HepG2 (cell line): ENCODE measurements around the gene ISLR2. TPM values are rescaled to one million over a fixed set of nuclear protein-coding genes. Genes with fewer than 3 reads are reported as not detected.

Experiments
- ATAC-seq: fragments of 200-7000 bp; cut with Tn5 transposase; 3 replicates; pipeline ENCODE4 v1.9.1; 2020; ENCODE audit warnings: mild to moderate bottlenecking, moderate library complexity
- BruUV-seq: library from RNA; stranded (reverse); fragments of 400-500 nt; replicated peaks from 2 replicates; lab custom pipeline; 2021; lab: Mats Ljungman, UMichigan
- CTCF ChIA-PET: fragments of 300-600 bp; formaldehyde crosslinking; extraction: SDS; loops from one replicate; lab custom pipeline; 2021; ENCODE audit warnings: low total read pairs, inconsistent platforms, low intra/inter-chr PET ratio; lab: Yijun Ruan, JAX
- POLR2A ChIA-PET: fragments of 350-600 bp; sonication (Branson Sonifier 250); formaldehyde crosslinking; loops from one replicate; lab custom pipeline; 2020; ENCODE audit warnings: antibody characterized with exemption, inconsistent platforms; lab: Yijun Ruan, JAX
- DNase-seq: peaks from one replicate; pipeline ENCODE4 v3.0.0-alpha.2; 2015; ENCODE audit warnings: low spot score
- FAIRE-seq: peaks from 3 replicates; lab custom pipeline; 2011; peaks lifted over from hg19 to GRCh38; lab: Jason Lieb, UNC
- H2AFZ ChIP-seq: one replicate; pipeline ENCODE4 v1.6.1; 2011; ENCODE audit warnings: low read length, inconsistent platforms
- H3K27ac ChIP-seq: fragments of 300-600 bp; 3 replicates; pipeline ENCODE4 v1.8.0; 2011; ENCODE audit warnings: mixed run types, mild to moderate bottlenecking, mixed read lengths, low read length, inconsistent platforms; ENCODE audit not compliant: insufficient read depth; ENCODE audit errors: extremely low read length
- H3K27me3 ChIP-seq, 2 experiments: fragments of 200-600 bp in 1 of 2; 2 replicates in 1 of 2; 3 replicates in 1 of 2; pipeline versions ENCODE4 v1.6.0 to v1.8.0; 2011; ENCODE audit warnings: low read length in 2 of 2, mild to moderate bottlenecking in 2 of 2, moderate library complexity in 2 of 2, inconsistent platforms in 1 of 2; ENCODE audit not compliant: insufficient read depth in 2 of 2, control insufficient read depth in 1 of 2
- H3K36me3 ChIP-seq, 2 experiments: fragments of 200-600 bp in 1 of 2; replicated peaks in 1 of 2; 2 replicates in 1 of 2; 3 replicates in 1 of 2; pipeline versions ENCODE4 v1.5.1 to v1.8.0; 2011; ENCODE audit warnings: low read length in 2 of 2, inconsistent platforms in 1 of 2; ENCODE audit not compliant: insufficient read depth in 2 of 2, control insufficient read depth in 1 of 2
- H3K4me1 ChIP-seq: 2 replicates; pipeline ENCODE4 v1.5.1; 2012; ENCODE audit warnings: low read length, inconsistent platforms; ENCODE audit not compliant: insufficient read depth
- H3K4me2 ChIP-seq: 2 replicates; pipeline ENCODE4 v1.6.0; 2011; ENCODE audit warnings: low read depth, low read length, inconsistent platforms
- H3K4me3 ChIP-seq, 3 experiments: fragments of 200-600 bp in 1 of 3; sonication (generic), shearing (Covaris generic) in 1 of 3; replicated peaks in 1 of 3; 2 replicates each; pipeline ENCODE4 v1.5.1; 2011 to 2016; ENCODE audit warnings: low read length in 3 of 3, inconsistent platforms in 2 of 3, low read depth in 2 of 3, mild to moderate bottlenecking in 2 of 3, control low read depth in 1 of 3, mixed read lengths in 1 of 3; ENCODE audit not compliant: insufficient read depth in 1 of 3
- H3K79me2 ChIP-seq: one replicate; pipeline ENCODE4 v1.6.1; 2011; ENCODE audit warnings: low read length, inconsistent platforms; ENCODE audit not compliant: insufficient read depth
- H3K9ac ChIP-seq: 2 replicates; pipeline ENCODE4 v1.6.0; 2011; ENCODE audit warnings: mild to moderate bottlenecking, low read depth, low read length, inconsistent platforms; ENCODE audit not compliant: insufficient read depth
- H3K9me3 ChIP-seq: 2 replicates; pipeline ENCODE4 v1.5.1; 2012; ENCODE audit warnings: mild to moderate bottlenecking, low read length
- H4K20me1 ChIP-seq: 2 replicates; pipeline ENCODE4 v1.6.0; 2011; ENCODE audit warnings: inconsistent platforms, mild to moderate bottlenecking, low read length, moderate library complexity; ENCODE audit not compliant: insufficient read depth
- NAIF1 ChIP-seq: sonication (generic); formaldehyde crosslinking; IDR thresholded peaks from 2 replicates; pipeline ENCODE4 v1.5.0; 2020; ENCODE audit warnings: mild to moderate bottlenecking, missing genetic modification reagents, borderline replicate concordance
- SALL1 ChIP-seq: sonication (generic); formaldehyde crosslinking; IDR thresholded peaks from 2 replicates; pipeline ENCODE4 v1.8.0; 2022; ENCODE audit warnings: mild to moderate bottlenecking, missing genetic modification reagents
- SATB2 ChIP-seq: sonication (generic); formaldehyde crosslinking; IDR thresholded peaks from 2 replicates; pipeline ENCODE4 v1.5.0; 2020; ENCODE audit warnings: missing genetic modification reagents
- SIX4 ChIP-seq: sonication (generic); formaldehyde crosslinking; IDR thresholded peaks from 2 replicates; pipeline ENCODE4 v1.4.0; 2020; ENCODE audit warnings: missing genetic modification reagents
- SNAPC2 ChIP-seq: sonication (generic); formaldehyde crosslinking; IDR thresholded peaks from 2 replicates; pipeline ENCODE4 v1.8.1; 2022; ENCODE audit warnings: mild to moderate bottlenecking, missing genetic modification reagents
- TSC22D2 ChIP-seq: sonication (generic); formaldehyde crosslinking; IDR thresholded peaks from 2 replicates; pipeline ENCODE4 v1.5.1; 2020; ENCODE audit warnings: missing genetic modification reagents, mild to moderate bottlenecking, borderline replicate concordance
- ZBTB8A ChIP-seq: sonication (generic); formaldehyde crosslinking; IDR thresholded peaks from 2 replicates; pipeline ENCODE4 v1.4.0; 2020; ENCODE audit warnings: mild to moderate bottlenecking, low read depth, missing genetic modification reagents, borderline replicate concordance
- ZMYM4 ChIP-seq: sonication (generic); formaldehyde crosslinking; IDR thresholded peaks from 2 replicates; pipeline ENCODE4 v1.8.1; 2023; ENCODE audit warnings: mild to moderate bottlenecking, missing genetic modification reagents
- ZNF446 ChIP-seq: sonication (generic); formaldehyde crosslinking; IDR thresholded peaks from 2 replicates; pipeline ENCODE4 v1.5.0; 2020; ENCODE audit warnings: mild to moderate bottlenecking, missing genetic modification reagents
- ZNF460 ChIP-seq: sonication (generic); formaldehyde crosslinking; IDR thresholded peaks from 2 replicates; pipeline ENCODE4 v1.5.1; 2020; ENCODE audit warnings: missing genetic modification reagents, mild to moderate bottlenecking, borderline replicate concordance
- ZNF652 ChIP-seq: IDR thresholded peaks from 2 replicates; pipeline ENCODE4 v1.6.1; 2016; ENCODE audit warnings: low read depth, borderline replicate concordance
- ZNF792 ChIP-seq: IDR thresholded peaks from 2 replicates; pipeline ENCODE4 v1.6.1; 2016
- WGBS: methylation state at CpG from one replicate; pipeline ENCODE4 v1.1.6; 2017; ENCODE audit warnings: low lambda C conversion rate; 5-methylcytosine and 5-hydroxymethylcytosine counted together
- in situ Hi-C: cut with HindIII; loops from 2 replicates; pipeline ENCODE4 v1.10.0; 2017; ENCODE audit warnings: low pct_unique_long_range_greater_than_20kb; ENCODE audit not compliant: extremely low pct_ligation_motif_present
- intact Hi-C: fragments of 100-400 bp; cut with micrococcal nuclease; formaldehyde crosslinking; loops from one replicate; pipeline ENCODE4 v1.10.0; 2022; ENCODE audit not compliant: unreplicated experiment
- polyA plus RNA-seq, 8 experiments: library from polyadenylated mRNA; depleted of rRNA in 3 of 8; stranded (reverse) in 7 of 8; unstranded in 1 of 8; fragments of >200 nt; fragmentation: Illumina TruSeq in 4 of 8; extraction: Trizol in 4 of 8; gene quantifications; 2 replicates each; pipeline versions ENCODE4 v1.2.1 to v1.2.3, GENCODE V29; 2011 to 2016; ENCODE audit warnings: low read depth in 4 of 8, missing spikeins in 1 of 8, mixed read lengths in 1 of 8; ENCODE audit not compliant: insufficient read depth in 1 of 8
- total RNA-seq, 5 experiments: library from RNA; depleted of rRNA; stranded (reverse); fragments of >200 nt; fragmentation: Illumina TruSeq; extraction: Trizol; gene quantifications; 2 replicates each; pipeline ENCODE4 v1.2.3, GENCODE V29; 2016; ENCODE audit warnings: low read depth in 1 of 5
- TF ChIP-seq, protein P1 (sequence below): sonication (generic); formaldehyde crosslinking; conservative IDR thresholded peaks from 2 replicates; pipeline ENCODE4 v1.4.0; 2020; ENCODE audit warnings: missing genetic modification reagents
- TF ChIP-seq, protein P2 (sequence below): IDR thresholded peaks from 2 replicates; pipeline ENCODE4 v1.4.0; 2020; ENCODE audit warnings: mild to moderate bottlenecking, missing genetic modification reagents
- TF ChIP-seq, protein P3 (sequence below): sonication (generic); formaldehyde crosslinking; IDR thresholded peaks from 2 replicates; pipeline ENCODE4 v1.5.1; 2020; ENCODE audit warnings: mild to moderate bottlenecking, missing genetic modification reagents, moderate library complexity

The ISLR2 gene
- total and polyA plus RNA-seq, 2 of the 13 experiments (the other 11 are each of a cell fraction or from before 2014, with no cell fraction given), result not detected

DNA sequence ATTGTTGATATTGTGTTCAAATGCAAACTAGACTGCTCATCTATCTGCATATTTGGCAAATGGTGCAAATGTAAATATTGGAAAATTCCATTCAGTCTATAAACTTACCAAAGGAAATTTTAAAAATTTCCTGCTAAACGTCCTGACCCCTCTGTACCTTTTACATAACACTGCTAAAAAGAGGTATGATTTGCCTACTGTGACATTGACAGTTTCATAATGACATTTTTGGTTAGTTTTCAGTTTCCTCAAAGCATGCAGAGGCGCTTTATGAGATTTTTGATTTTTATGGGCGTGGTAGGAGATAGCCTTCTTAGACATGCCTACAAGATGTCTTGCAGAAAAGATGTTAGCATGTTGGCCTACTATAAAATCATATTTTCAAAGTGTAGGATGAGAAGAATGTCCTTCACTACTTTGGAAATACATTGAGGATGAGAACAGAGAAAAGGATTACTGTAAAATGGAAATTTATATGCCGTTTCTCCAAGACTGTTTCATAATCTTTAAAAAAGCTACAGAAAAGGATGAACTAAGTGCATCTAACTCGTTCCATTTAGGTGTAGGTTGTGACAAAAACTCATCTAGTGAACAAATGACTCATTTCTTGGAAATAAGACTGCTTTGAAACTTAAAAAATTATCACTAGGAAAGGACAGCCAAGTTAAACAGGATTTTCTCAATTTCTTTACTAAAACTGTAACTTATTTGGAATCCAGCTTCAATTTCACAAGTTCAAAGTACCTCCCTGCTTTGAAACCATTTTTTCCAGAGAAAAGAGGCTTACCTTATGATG lies 28.7 kb downstream of the ISLR2 start:
- TF ChIP-seq ZBTB8A (CRISPR knock-in tag) (no peak), ZMYM4 (CRISPR knock-in tag) (no peak), SIX4 (CRISPR knock-in tag) (no peak), ZNF652 (CRISPR knock-in tag) (no peak), ZNF446 (CRISPR knock-in tag) (no peak), ZNF792 (CRISPR knock-in tag) (no peak), SATB2 (CRISPR knock-in tag) (no peak), ZNF460 (CRISPR knock-in tag) (no peak), SNAPC2 (CRISPR knock-in tag) (no peak), TSC22D2 (CRISPR knock-in tag) (no peak), SALL1 (no peak), NAIF1 (no peak)
- TF ChIP-seq, protein P1, sequence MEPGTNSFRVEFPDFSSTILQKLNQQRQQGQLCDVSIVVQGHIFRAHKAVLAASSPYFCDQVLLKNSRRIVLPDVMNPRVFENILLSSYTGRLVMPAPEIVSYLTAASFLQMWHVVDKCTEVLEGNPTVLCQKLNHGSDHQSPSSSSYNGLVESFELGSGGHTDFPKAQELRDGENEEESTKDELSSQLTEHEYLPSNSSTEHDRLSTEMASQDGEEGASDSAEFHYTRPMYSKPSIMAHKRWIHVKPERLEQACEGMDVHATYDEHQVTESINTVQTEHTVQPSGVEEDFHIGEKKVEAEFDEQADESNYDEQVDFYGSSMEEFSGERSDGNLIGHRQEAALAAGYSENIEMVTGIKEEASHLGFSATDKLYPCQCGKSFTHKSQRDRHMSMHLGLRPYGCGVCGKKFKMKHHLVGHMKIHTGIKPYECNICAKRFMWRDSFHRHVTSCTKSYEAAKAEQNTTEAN (CRISPR knock-in tag), result no peak
- TF ChIP-seq, protein P2, sequence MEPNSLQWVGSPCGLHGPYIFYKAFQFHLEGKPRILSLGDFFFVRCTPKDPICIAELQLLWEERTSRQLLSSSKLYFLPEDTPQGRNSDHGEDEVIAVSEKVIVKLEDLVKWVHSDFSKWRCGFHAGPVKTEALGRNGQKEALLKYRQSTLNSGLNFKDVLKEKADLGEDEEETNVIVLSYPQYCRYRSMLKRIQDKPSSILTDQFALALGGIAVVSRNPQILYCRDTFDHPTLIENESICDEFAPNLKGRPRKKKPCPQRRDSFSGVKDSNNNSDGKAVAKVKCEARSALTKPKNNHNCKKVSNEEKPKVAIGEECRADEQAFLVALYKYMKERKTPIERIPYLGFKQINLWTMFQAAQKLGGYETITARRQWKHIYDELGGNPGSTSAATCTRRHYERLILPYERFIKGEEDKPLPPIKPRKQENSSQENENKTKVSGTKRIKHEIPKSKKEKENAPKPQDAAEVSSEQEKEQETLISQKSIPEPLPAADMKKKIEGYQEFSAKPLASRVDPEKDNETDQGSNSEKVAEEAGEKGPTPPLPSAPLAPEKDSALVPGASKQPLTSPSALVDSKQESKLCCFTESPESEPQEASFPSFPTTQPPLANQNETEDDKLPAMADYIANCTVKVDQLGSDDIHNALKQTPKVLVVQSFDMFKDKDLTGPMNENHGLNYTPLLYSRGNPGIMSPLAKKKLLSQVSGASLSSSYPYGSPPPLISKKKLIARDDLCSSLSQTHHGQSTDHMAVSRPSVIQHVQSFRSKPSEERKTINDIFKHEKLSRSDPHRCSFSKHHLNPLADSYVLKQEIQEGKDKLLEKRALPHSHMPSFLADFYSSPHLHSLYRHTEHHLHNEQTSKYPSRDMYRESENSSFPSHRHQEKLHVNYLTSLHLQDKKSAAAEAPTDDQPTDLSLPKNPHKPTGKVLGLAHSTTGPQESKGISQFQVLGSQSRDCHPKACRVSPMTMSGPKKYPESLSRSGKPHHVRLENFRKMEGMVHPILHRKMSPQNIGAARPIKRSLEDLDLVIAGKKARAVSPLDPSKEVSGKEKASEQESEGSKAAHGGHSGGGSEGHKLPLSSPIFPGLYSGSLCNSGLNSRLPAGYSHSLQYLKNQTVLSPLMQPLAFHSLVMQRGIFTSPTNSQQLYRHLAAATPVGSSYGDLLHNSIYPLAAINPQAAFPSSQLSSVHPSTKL (CRISPR knock-in tag), result no peak
- TF ChIP-seq, protein P3, sequence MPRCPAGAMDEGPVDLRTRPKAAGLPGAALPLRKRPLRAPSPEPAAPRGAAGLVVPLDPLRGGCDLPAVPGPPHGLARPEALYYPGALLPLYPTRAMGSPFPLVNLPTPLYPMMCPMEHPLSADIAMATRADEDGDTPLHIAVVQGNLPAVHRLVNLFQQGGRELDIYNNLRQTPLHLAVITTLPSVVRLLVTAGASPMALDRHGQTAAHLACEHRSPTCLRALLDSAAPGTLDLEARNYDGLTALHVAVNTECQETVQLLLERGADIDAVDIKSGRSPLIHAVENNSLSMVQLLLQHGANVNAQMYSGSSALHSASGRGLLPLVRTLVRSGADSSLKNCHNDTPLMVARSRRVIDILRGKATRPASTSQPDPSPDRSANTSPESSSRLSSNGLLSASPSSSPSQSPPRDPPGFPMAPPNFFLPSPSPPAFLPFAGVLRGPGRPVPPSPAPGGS (CRISPR knock-in tag), result no peak
- no peak overlapping the region for H3K4me3 ChIP-seq
- no peak overlapping the region for H3K9ac ChIP-seq
- H3K79me2 ChIP-seq, result no peaks in the 10 kb centered on the region
- no peak overlapping the region for H3K27ac ChIP-seq
- no peaks in the 10 kb centered on the region for H3K36me3 ChIP-seq
- ATAC-seq (no peak), DNase-seq (no peak), FAIRE-seq (no peak)
- no peaks in the 10 kb centered on the region for H3K9me3 ChIP-seq
- 2% methylated on average over 5 of the region's 5 CpGs for WGBS
- H3K4me2 ChIP-seq, result no peak overlapping the region
- intact Hi-C loops (loop anchor here (1.0 kb wide), 1 partner anchor 8 kb away; no protein-coding TSS in a partner anchor), in situ Hi-C loops (no loop called here)
- ChIA-PET POLR2A (no interaction called here), CTCF (no interaction called here)
- no TSS peak for BruUV-seq
- H2AFZ ChIP-seq, result no peak overlapping the region
- H3K27me3 ChIP-seq, result peaks cover 1 to 5% of the 10 kb centered on the region in 2 experiments; a peak in 2 of 5 replicates
- no peaks in the 10 kb centered on the region for H3K4me1 ChIP-seq
- no peaks in the 10 kb centered on the region for H4K20me1 ChIP-seq
